Embryonic facial prominence (tissue), 1 donor: ENCODE results near the gene IVD.

Source experiments
- DNase-seq: peaks from one replicate; pipeline ENCODE4 v3.0.0-alpha.2; 2016; ENCODE audit errors: extremely low spot score

IVD gene

GRCh38 chr15:40377606-40378005 is 28.0 kb upstream of the IVD start:
- DNase-seq = no peak

- no peak for DNase-seq
Measured at GRCh38 chr15:40379374-40379773, 26.2 kb upstream of the IVD start.

- DNase-seq = no peak
Measured at GRCh38 chr15:40379853-40380252, 25.7 kb upstream of the IVD start.

GRCh38 chr15:40380636-40381035 is 25.0 kb upstream of the IVD start:
- DNase-seq = no peak

GRCh38 chr15:40381818-40382529 is 23.6 kb upstream of the IVD start:
- no peak for DNase-seq

- DNase-seq = peak; percentile 90
Measured at GRCh38 chr15:40382580-40383456, 22.8 kb upstream of the IVD start, which contains the start of gene KNSTRN. KNSTRN (plus strand) TSS chr15:40382721; CDS start chr15:40382836, 115 bp downstream.

GRCh38 chr15:40386480-40386879 is 19.1 kb upstream of the IVD start:
- no peak for DNase-seq

GRCh38 chr15:40388941-40389823 is 16.4 kb upstream of the IVD start:
- DNase-seq = no peak

GRCh38 chr15:40389824-40390595 is 15.6 kb upstream of the IVD start:
- no peak for DNase-seq

- DNase-seq = no peak
Measured at GRCh38 chr15:40392986-40393948, 12.3 kb upstream of the IVD start.

- DNase-seq = no peak
Measured at GRCh38 chr15:40397688-40398412, 7.7 kb upstream of the IVD start.

GRCh38 chr15:40398413-40398873 is 7.2 kb upstream of the IVD start:
- no peak for DNase-seq

GRCh38 chr15:40399370-40399769 is 6.2 kb upstream of the IVD start:
- DNase-seq = no peak

GRCh38 chr15:40407330-40407990 is 1.9 kb downstream of the IVD start:
- DNase-seq = no peak

- no peak for DNase-seq
Measured at GRCh38 chr15:40409366-40409765, 3.8 kb downstream of the IVD start.

GRCh38 chr15:40410476-40410875 is 4.9 kb downstream of the IVD start:
- no peak for DNase-seq

- DNase-seq = no peak
Measured at GRCh38 chr15:40412095-40412759, 6.6 kb downstream of the IVD start.

- DNase-seq = no peak
Measured at GRCh38 chr15:40413036-40413435, 7.4 kb downstream of the IVD start.
